Esophagus squamous epithelium (tissue), 4 donors: ENCODE measurements around the gene OPCML.

Source experiments
- POLR2A ChIP-seq, 4 donors: fragments of 450-650 bp; IDR thresholded peaks; one replicate each; pipeline ENCODE4 v1.6.1; 2017; ENCODE audit warnings: antibody characterized with exemption in 4 of 4, mild to moderate bottlenecking in 4 of 4, moderate library complexity in 3 of 4
- TF ChIP-seq, protein P1 (sequence below), 6 experiments: fragments of 450-650 bp in 4 of 6; fragments of 200-600 bp in 2 of 6; sonication (generic) in 2 of 6; IDR thresholded peaks; one replicate each; pipeline ENCODE4 v1.5.1; 2016 to 2019; ENCODE audit warnings: antibody characterized with exemption in 6 of 6, mild to moderate bottlenecking in 4 of 6, moderate library complexity in 4 of 6

DNA sequence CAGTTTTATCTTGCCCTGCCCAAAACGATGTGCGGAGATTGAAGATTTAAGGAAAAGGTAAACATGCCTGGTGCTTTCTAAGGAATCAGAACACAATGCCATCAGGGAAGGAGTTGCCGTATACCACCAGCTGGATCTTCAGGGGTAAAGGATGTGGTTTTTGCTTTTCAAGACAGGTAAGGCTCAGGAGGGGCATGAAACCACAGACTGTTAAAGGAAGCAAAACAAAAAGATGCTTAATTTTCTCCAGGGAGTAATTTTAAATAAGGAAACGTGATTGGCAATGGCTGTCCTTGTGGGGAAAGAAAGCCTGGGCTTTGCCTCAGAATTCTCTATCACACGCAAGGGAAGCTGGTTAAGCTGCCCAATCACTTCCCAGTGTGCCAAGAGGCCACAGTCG lies 655.6 kb downstream of the OPCML start:
- TF ChIP-seq POLR2A (IDR thresholded peaks at IDR 0.05), result no peak
- TF ChIP-seq, protein P1, sequence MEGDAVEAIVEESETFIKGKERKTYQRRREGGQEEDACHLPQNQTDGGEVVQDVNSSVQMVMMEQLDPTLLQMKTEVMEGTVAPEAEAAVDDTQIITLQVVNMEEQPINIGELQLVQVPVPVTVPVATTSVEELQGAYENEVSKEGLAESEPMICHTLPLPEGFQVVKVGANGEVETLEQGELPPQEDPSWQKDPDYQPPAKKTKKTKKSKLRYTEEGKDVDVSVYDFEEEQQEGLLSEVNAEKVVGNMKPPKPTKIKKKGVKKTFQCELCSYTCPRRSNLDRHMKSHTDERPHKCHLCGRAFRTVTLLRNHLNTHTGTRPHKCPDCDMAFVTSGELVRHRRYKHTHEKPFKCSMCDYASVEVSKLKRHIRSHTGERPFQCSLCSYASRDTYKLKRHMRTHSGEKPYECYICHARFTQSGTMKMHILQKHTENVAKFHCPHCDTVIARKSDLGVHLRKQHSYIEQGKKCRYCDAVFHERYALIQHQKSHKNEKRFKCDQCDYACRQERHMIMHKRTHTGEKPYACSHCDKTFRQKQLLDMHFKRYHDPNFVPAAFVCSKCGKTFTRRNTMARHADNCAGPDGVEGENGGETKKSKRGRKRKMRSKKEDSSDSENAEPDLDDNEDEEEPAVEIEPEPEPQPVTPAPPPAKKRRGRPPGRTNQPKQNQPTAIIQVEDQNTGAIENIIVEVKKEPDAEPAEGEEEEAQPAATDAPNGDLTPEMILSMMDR (IDR thresholded peaks at IDR 0.05), result no peak
